PC-9 (cell line): ENCODE data around the gene TNRC6C. TPM values are rescaled to one million over a fixed set of nuclear protein-coding genes. Genes with fewer than 3 reads are reported as not detected.

ENCODE experiments used
- BruUV-seq: library from RNA; stranded (reverse); fragments of 400-500 nt; replicated peaks from 2 replicates; lab custom pipeline; 2021; lab: Mats Ljungman, UMichigan
- CTCF ChIA-PET: fragments of 300-600 bp; sonication (Branson Sonifier 250); formaldehyde crosslinking; loops from one replicate; lab custom pipeline; 2022; ENCODE audit warnings: antibody characterized with exemption; lab: Charles Lee
- POLR2A ChIA-PET: fragments of 300-600 bp; sonication (Branson Sonifier 250); formaldehyde crosslinking; loops from one replicate; lab custom pipeline; 2022; ENCODE audit warnings: antibody characterized with exemption; ENCODE audit not compliant: unreplicated experiment; lab: Charles Lee
- DNase-seq, 2 experiments: peaks; one replicate each; pipeline versions ENCODE4 v3.0.0 to v3.0.0-alpha.2; 2015 to 2022; ENCODE audit warnings: mixed read lengths in 1 of 2
- H2AFZ ChIP-seq: fragments of 200-600 bp; sonication (generic); 2 replicates; pipeline ENCODE4 v1.8.1; 2017; ENCODE audit warnings: antibody characterized with exemption
- H3F3A ChIP-seq: fragments of 200-600 bp; sonication (generic); 2 replicates; pipeline ENCODE4 v1.8.1; 2017; ENCODE audit warnings: antibody characterized with exemption, mild to moderate bottlenecking, low read depth; ENCODE audit not compliant: insufficient read depth
- H3K27ac ChIP-seq: fragments of 200-600 bp; sonication (generic); 2 replicates; pipeline ENCODE4 v1.6.1; 2016; ENCODE audit warnings: mixed run types
- H3K27me3 ChIP-seq: fragments of 200-600 bp; sonication (generic); 2 replicates; pipeline ENCODE4 v1.6.1; 2016; ENCODE audit warnings: low read depth, mixed run types; ENCODE audit not compliant: insufficient read depth
- H3K36me3 ChIP-seq: fragments of 200-600 bp; sonication (generic); 2 replicates; pipeline ENCODE4 v1.6.1; 2016; ENCODE audit warnings: low read depth, mixed run types
- H3K4me1 ChIP-seq: fragments of 200-600 bp; sonication (generic); replicated peaks from 2 replicates; pipeline ENCODE4 v1.6.1; 2016; ENCODE audit warnings: mixed run types; ENCODE audit not compliant: insufficient read depth
- H3K4me2 ChIP-seq: fragments of 200-600 bp; sonication (generic); 2 replicates; pipeline ENCODE4 v1.6.1; 2017; ENCODE audit warnings: mixed run types
- H3K4me3 ChIP-seq: fragments of 200-600 bp; sonication (generic); 2 replicates; pipeline ENCODE4 v1.6.1; 2016; ENCODE audit warnings: mixed run types
- H3K79me2 ChIP-seq: fragments of 200-600 bp; sonication (generic); 2 replicates; pipeline ENCODE4 v1.6.1; 2017; ENCODE audit warnings: low read depth, mixed run types
- H3K9me2 ChIP-seq: fragments of 200-600 bp; sonication (generic); 2 replicates; pipeline ENCODE4 v1.8.1; 2017; ENCODE audit warnings: mild to moderate bottlenecking; ENCODE audit not compliant: insufficient read depth
- H3K9me3 ChIP-seq: fragments of 200-600 bp; sonication (generic); 2 replicates; pipeline ENCODE4 v1.8.1; 2016; ENCODE audit warnings: low read depth; ENCODE audit not compliant: insufficient read depth
- H4K20me1 ChIP-seq: fragments of 200-600 bp; sonication (generic); 2 replicates; pipeline ENCODE4 v1.8.1; 2017; ENCODE audit not compliant: insufficient read depth
- EZH2 ChIP-seq: fragments of 200-600 bp; sonication (generic); IDR thresholded peaks from 2 replicates; pipeline ENCODE4 v1.8.0; 2017; ENCODE audit warnings: antibody characterized with exemption, low read depth
- intact Hi-C: fragments of 100-400 bp; cut with micrococcal nuclease; formaldehyde crosslinking; loops from one replicate; pipeline ENCODE4 v1.10.0; 2022; ENCODE audit not compliant: unreplicated experiment
- total RNA-seq: library from RNA; stranded (reverse); gene quantifications from 2 replicates; pipeline ENCODE4 v1.2.3, GENCODE V29; 2021
- TF ChIP-seq, protein P1 (sequence below): fragments of 200-600 bp; sonication (generic); conservative IDR thresholded peaks from 2 replicates; pipeline ENCODE4 v1.6.1; 2017; ENCODE audit warnings: mixed run types, antibody characterized with exemption, mild to moderate bottlenecking, moderate library complexity

The TNRC6C gene
- total RNA-seq, 1 experiment from 2014 or later: 0.37 TPM

DNA sequence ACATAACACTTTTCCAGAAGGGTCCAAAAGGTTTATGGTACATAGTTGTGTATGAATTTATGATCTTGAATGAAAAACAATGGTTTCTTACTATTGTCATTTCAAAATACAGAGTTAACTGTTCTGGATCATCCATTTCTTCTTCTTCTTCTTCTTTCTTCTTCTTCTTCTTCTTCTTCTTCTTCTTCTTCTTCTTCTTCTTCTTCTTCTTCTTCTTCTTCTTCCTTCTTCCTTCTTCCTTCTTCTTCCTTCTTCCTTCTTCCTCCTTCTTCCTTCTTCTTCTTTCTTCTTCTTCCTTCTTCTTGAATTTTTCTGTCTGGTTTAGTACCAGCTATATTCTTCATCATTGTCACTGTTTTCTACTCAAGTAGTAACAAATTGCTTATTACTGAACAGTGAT, 47.8 kb downstream of the TNRC6C start:
- CTCF ChIA-PET: no interaction called here
- POLR2A ChIA-PET: interaction anchor here (0.6 kb wide), 1 partner anchor 136 kb away, joined by 3 read pairs; no protein-coding TSS in a partner anchor

GRCh38 chr17:78007647-78008046, 49.1 kb downstream of the TNRC6C start:
- no TSS peak for BruUV-seq
- no peak overlapping the region for H3K4me2 ChIP-seq
- no peak overlapping the region for H2AFZ ChIP-seq
- H4K20me1 ChIP-seq: no peaks in the 10 kb centered on the region
- no peak overlapping the region for H3K27ac ChIP-seq
- H3K79me2 ChIP-seq: no peaks in the 10 kb centered on the region
- H3K36me3 ChIP-seq: no peaks in the 10 kb centered on the region
- intact Hi-C loops: no loop called here
- no peak overlapping the region for H3K4me3 ChIP-seq
- DNase-seq: no peak
- TF ChIP-seq EZH2: no peak
- TF ChIP-seq, protein P1, sequence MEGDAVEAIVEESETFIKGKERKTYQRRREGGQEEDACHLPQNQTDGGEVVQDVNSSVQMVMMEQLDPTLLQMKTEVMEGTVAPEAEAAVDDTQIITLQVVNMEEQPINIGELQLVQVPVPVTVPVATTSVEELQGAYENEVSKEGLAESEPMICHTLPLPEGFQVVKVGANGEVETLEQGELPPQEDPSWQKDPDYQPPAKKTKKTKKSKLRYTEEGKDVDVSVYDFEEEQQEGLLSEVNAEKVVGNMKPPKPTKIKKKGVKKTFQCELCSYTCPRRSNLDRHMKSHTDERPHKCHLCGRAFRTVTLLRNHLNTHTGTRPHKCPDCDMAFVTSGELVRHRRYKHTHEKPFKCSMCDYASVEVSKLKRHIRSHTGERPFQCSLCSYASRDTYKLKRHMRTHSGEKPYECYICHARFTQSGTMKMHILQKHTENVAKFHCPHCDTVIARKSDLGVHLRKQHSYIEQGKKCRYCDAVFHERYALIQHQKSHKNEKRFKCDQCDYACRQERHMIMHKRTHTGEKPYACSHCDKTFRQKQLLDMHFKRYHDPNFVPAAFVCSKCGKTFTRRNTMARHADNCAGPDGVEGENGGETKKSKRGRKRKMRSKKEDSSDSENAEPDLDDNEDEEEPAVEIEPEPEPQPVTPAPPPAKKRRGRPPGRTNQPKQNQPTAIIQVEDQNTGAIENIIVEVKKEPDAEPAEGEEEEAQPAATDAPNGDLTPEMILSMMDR: no peak
- H3K4me1 ChIP-seq: no peaks in the 10 kb centered on the region
- no peaks in the 10 kb centered on the region for H3F3A ChIP-seq
- no peaks in the 10 kb centered on the region for H3K9me2 ChIP-seq
- CTCF ChIA-PET: no interaction called here
- no peaks in the 10 kb centered on the region for H3K9me3 ChIP-seq
- POLR2A ChIA-PET: no interaction called here
- H3K27me3 ChIP-seq: peaks cover 51% of the 10 kb centered on the region

More for the DNA sequence above, 47.8 kb downstream of the TNRC6C start:
- Histone ChIP-seq H3K9me2 (no peaks in the 10 kb centered on the region), H2AFZ (no peak overlapping the region), H3F3A (no peaks in the 10 kb centered on the region), H3K4me2 (no peak overlapping the region), H3K27ac (no peak overlapping the region), H4K20me1 (no peaks in the 10 kb centered on the region), H3K4me3 (no peak overlapping the region), H3K9me3 (no peaks in the 10 kb centered on the region), H3K4me1 (no peaks in the 10 kb centered on the region), H3K27me3 (peaks cover 60% of the 10 kb centered on the region), H3K36me3 (no peaks in the 10 kb centered on the region), H3K79me2 (no peaks in the 10 kb centered on the region)
- no peak for TF ChIP-seq EZH2
- TF ChIP-seq, protein P1: no peak
- DNase-seq: no peak
- intact Hi-C loops: no loop called here
- BruUV-seq: no TSS peak

DNA sequence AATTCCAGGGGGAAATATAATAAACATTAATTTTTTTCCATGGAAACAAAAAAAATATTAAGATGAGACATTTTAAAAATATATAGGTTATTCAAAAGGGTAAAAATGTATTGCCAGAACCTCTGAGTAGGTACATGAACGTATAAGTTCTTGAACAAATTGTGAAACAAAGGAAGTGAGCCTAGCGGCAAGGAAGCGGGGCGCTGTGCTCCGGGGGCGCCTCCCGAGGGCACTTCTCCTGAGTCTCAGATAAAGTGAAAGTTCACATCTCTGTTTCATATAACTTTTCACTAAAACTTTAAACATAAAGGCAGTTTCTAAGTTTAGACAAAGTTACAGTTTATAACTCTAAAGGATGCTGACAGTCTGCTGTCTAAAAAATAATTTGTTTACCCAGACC, 52.3 kb downstream of the TNRC6C start:
- Histone ChIP-seq H3K4me3 (no peak overlapping the region), H3K9me3 (no peaks in the 10 kb centered on the region), H3K27ac (no peak overlapping the region), H3K27me3 (peaks cover 50% of the 10 kb centered on the region), H3K79me2 (no peaks in the 10 kb centered on the region), H3K36me3 (no peaks in the 10 kb centered on the region), H3K4me2 (no peak overlapping the region), H3F3A (no peaks in the 10 kb centered on the region), H2AFZ (no peak overlapping the region), H3K4me1 (no peaks in the 10 kb centered on the region), H4K20me1 (no peaks in the 10 kb centered on the region), H3K9me2 (no peaks in the 10 kb centered on the region)
- no peak for DNase-seq
- intact Hi-C loops: loop anchor here (10.0 kb wide), 1 partner anchor 676 kb away; no protein-coding TSS in a partner anchor
- no TSS peak for BruUV-seq
- ChIA-PET POLR2A (no interaction called here), CTCF (interaction anchor here (0.6 kb wide), 1 partner anchor 11 kb away, joined by 3 read pairs; no protein-coding TSS in a partner anchor)
- TF ChIP-seq, protein P1: no peak
